Esophagus (tissue), 2 donors: ENCODE measurements around the gene ARL16. TPM values are rescaled to one million over a fixed set of nuclear protein-coding genes. Genes with fewer than 3 reads are reported as not detected.

Experiments used
- H3K27ac ChIP-seq, 2 donors: one replicate each; pipeline ENCODE4 v1.5.1; 2013; ENCODE audit warnings: low read depth in 2 of 2, mild to moderate bottlenecking in 2 of 2, inconsistent platforms in 1 of 2, low read length in 1 of 2, moderate library complexity in 1 of 2
- H3K27me3 ChIP-seq, 2 donors: one replicate each; pipeline ENCODE4 v1.6.1; 2013; ENCODE audit warnings: low read length in 2 of 2, control low read depth in 1 of 2, mild to moderate bottlenecking in 1 of 2; ENCODE audit not compliant: insufficient read depth in 2 of 2, control insufficient read depth in 1 of 2
- H3K36me3 ChIP-seq, 2 donors: one replicate each; pipeline ENCODE4 v1.6.1; 2013; ENCODE audit warnings: low read length in 1 of 2; ENCODE audit not compliant: control insufficient read depth in 2 of 2, insufficient read depth in 2 of 2
- H3K4me1 ChIP-seq, 2 donors: one replicate each; pipeline ENCODE4 v1.6.1; 2013; ENCODE audit warnings: low read length in 1 of 2; ENCODE audit not compliant: control insufficient read depth in 2 of 2, insufficient read depth in 2 of 2
- H3K4me3 ChIP-seq, 2 donors: one replicate each; pipeline ENCODE4 v1.5.1; 2013; ENCODE audit warnings: low read length in 2 of 2, mild to moderate bottlenecking in 2 of 2, low read depth in 1 of 2, moderate library complexity in 1 of 2
- H3K9me3 ChIP-seq, 2 donors: one replicate each; pipeline ENCODE4 v1.6.1; 2013; ENCODE audit warnings: mild to moderate bottlenecking in 2 of 2, low read depth in 1 of 2, low read length in 1 of 2, moderate library complexity in 1 of 2; ENCODE audit not compliant: control insufficient read depth in 2 of 2, insufficient read depth in 1 of 2
- WGBS, 2 donors: extraction: QIAGEN DNeasy Blood & Tissue Kit; methylation state at CpG; one replicate each; pipeline ENCODE4 v1.1.7; 2013; 5-methylcytosine and 5-hydroxymethylcytosine counted together
- polyA plus RNA-seq, 2 donors: library from polyadenylated mRNA; stranded (reverse); fragments of 200-250 nt; gene quantifications; one replicate each; pipeline ENCODE4 v1.2.3, GENCODE V29; 2013
- donor health status: healthy with polysubstance abuse.
- donor health status: Bipolar disorder and iron deficiency.

ARL16 gene, protein sequence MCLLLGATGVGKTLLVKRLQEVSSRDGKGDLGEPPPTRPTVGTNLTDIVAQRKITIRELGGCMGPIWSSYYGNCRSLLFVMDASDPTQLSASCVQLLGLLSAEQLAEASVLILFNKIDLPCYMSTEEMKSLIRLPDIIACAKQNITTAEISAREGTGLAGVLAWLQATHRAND
- polyA plus RNA-seq = 10 to 100 TPM; 36.2 to 53.9 TPM

DNA sequence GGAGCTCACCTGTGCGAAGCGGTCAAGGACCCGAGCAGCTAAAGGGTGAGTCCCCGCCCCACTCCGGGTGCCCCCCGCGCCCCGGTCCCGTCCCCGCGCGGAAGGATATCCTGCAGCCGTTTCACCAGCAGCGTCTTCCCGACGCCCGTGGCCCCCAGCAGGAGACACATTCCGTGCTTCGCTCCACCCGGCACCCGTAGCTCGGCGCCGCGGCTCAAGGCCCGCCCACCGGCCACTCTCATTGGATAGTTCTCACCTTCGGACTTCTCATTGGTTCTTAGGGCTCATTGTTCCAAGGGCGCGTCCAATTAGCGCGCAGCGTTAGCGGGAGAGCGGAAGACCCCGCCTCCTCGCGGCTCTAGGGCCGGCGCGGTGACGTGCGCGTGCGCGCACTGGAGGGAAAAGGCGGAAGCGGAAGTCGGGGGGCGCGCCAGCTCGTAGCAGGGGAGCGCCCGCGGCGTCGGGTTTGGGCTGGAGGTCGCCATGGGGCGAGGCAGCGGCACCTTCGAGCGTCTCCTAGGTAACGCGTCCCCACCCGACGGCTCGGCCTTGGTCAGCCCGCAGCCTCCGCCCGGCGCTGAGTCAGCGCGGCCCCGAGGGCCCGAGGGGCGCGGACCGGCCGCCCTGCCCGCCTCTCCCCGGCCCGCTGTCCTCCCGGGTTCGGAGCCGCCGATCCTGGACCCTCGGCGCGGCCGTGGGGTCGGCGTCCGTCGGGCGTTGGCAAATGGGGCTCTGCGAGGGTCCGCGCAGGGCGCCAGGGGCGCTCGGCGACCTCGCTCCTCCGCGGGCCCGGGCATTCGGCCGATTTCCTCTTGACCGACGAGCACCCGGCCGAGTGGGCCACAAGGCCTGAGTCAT is at the start of gene ARL16, which contains the start of gene HGS:
ARL16 (minus strand) TSS at position 214 of the 858 bp plus-strand sequence; CDS start at position 170, 44 bp downstream.
HGS (plus strand) TSS at position 428 of the 858 bp plus-strand sequence; CDS start at position 484, 56 bp downstream.
- Histone ChIP-seq H3K9me3 (no peaks in the 10 kb centered on the region), H3K4me1 (peaks cover under 1 to 22% of the 10 kb centered on the region in 2 donors), H3K27ac (peak within 1 kb of the TSS; percentile 91 to 96), H3K36me3 (peaks cover 0 to 30% of the 10 kb centered on the region in 2 donors), H3K4me3 (peak within 1 kb of the TSS; percentile 87 to 97), H3K27me3 (no peaks in the 10 kb centered on the region)
- WGBS, 2 donors = 1% methylated on average over 108 to 112 of the region's 112 CpGs

DNA sequence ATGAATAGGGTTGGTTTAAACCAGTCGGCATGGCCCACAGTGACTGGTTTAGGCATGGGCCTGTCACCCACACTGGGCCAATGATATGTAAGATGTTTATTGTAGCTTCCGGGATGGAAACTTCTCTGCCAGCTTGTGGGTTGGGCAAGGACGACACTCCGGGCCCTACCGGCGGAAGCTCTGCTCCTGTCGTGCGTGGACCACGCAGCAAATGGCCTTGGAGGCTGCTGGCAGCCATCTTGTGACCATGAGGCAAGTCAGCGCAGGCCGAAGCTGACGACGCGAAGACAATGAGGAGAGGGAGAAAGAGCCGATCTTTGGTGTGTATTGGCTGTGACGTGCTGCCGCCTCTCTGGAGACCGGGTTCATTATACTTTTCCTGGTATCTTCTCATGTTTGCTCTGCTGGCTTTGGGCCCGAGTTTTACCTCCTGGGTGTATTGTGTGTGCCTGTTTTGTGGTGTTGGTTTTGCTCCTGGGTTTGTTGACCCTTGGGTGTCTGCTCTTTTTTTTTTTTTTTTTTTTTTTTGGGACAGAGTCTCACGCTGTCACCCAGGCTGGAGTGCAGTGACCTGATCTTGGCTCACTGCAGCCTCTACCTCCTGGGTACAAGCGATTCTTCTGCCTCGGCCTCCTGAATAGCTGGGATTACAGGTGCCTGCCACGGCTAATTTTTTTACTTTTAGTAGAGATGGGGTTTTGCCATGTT is 43.9 kb upstream of the ARL16 start:
- WGBS, 2 donors = 53 to 60% methylated on average over 23 of the region's 23 CpGs
- peaks cover 0 to 9% of the 10 kb centered on the region in 2 donors for H3K4me1 ChIP-seq
- peak overlapping the region; percentile 49 to 62 for H3K27ac ChIP-seq
- no peaks in the 10 kb centered on the region for H3K36me3 ChIP-seq
- no peaks in the 10 kb centered on the region for H3K9me3 ChIP-seq
- no peak overlapping the region for H3K4me3 ChIP-seq
- H3K27me3 ChIP-seq = no peaks in the 10 kb centered on the region

DNA sequence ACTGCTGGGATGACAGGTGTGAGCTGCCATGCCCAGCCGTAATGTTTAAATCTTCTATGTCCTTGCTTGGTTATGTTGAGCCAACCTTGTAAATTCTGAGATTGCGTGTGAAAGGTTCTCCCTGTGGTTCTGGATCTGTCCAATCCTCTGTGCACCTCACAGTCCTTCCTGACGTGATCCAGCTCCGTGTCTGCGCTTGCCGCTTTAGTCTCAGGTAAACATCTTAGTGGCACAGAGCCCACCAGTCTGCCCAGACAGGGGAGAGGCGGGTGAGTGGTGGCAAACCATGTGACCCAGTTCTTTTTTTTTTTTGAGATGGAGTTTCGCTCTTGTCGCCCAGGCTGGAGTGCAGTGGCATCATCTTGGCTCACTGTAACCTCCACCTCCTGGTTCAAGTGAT is 42.4 kb upstream of the ARL16 start:
- peaks cover 0 to 14% of the 10 kb centered on the region in 2 donors for H3K4me1 ChIP-seq
- 42 to 47% methylated on average over 9 of the region's 9 CpGs for WGBS, 2 donors
- H3K27ac ChIP-seq = peak overlapping the region; percentile 49 to 66
- H3K9me3 ChIP-seq = no peaks in the 10 kb centered on the region
- H3K4me3 ChIP-seq = no peak overlapping the region
- no peaks in the 10 kb centered on the region for H3K27me3 ChIP-seq
- peaks cover 0 to under 1% of the 10 kb centered on the region in 2 donors for H3K36me3 ChIP-seq

DNA sequence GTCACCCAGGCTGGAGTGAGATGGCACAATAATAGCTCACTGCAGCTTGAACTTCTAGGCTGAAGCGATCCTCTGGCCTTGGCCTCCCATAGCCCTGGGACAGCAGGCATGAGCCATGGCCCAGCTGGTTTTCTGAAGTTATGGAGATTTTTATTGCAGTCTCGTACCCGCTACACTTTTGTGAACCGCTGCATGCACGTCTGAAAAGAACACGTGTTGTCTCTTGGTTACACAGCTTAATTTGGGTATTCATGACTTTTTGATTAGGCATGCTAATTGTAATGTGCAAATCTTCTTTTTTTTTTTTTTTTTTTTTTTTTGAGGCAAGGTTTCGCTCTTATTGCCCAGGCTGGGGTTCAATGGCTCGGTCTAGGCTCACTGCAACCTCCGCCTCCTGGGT is 41.8 kb upstream of the ARL16 start:
- Histone ChIP-seq H3K9me3 (no peaks in the 10 kb centered on the region), H3K27ac (peak overlapping the region; percentile 49 to 65), H3K27me3 (no peaks in the 10 kb centered on the region), H3K36me3 (peaks cover 0 to 6% of the 10 kb centered on the region in 2 donors), H3K4me1 (peaks cover 0 to 14% of the 10 kb centered on the region in 2 donors), H3K4me3 (no peak overlapping the region)
- WGBS, 2 donors = 75 to 80% methylated on average over 9 of the region's 9 CpGs

DNA sequence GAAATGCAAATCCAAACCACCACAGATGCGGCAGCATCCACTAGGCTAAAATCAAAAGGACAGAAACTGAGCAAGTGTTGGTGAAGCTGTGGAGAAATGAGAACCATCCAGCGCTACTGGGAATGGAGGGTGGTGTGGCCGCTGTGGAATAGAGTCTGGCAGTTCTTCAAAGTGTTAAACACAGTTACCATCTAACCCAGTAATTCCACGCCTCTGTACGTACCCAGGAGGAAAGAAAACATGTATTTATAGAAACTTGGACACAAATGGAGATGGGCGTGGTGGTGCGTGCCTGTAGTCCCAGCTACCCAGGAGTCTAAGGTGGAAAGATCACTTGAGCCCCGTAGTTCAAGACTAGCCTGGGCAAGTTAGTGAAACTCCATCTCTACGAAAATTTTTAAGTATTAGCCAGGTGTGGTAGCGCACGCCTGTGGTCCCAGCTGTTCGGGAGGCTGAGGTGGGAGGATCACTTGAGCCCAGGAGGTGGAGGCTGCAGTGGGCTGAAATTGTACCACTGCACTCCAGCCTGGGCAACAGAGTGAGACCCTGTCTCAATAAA is 40.1 kb upstream of the ARL16 start:
- H3K27ac ChIP-seq = peak overlapping the region; percentile 91 to 93
- peaks cover 0 to 14% of the 10 kb centered on the region in 2 donors for H3K4me1 ChIP-seq
- 31 to 35% methylated on average over 12 of the region's 12 CpGs for WGBS, 2 donors
- no peaks in the 10 kb centered on the region for H3K9me3 ChIP-seq
- no peak overlapping the region for H3K4me3 ChIP-seq
- H3K36me3 ChIP-seq = peaks cover 0 to 12% of the 10 kb centered on the region in 2 donors
- H3K27me3 ChIP-seq = no peaks in the 10 kb centered on the region

DNA sequence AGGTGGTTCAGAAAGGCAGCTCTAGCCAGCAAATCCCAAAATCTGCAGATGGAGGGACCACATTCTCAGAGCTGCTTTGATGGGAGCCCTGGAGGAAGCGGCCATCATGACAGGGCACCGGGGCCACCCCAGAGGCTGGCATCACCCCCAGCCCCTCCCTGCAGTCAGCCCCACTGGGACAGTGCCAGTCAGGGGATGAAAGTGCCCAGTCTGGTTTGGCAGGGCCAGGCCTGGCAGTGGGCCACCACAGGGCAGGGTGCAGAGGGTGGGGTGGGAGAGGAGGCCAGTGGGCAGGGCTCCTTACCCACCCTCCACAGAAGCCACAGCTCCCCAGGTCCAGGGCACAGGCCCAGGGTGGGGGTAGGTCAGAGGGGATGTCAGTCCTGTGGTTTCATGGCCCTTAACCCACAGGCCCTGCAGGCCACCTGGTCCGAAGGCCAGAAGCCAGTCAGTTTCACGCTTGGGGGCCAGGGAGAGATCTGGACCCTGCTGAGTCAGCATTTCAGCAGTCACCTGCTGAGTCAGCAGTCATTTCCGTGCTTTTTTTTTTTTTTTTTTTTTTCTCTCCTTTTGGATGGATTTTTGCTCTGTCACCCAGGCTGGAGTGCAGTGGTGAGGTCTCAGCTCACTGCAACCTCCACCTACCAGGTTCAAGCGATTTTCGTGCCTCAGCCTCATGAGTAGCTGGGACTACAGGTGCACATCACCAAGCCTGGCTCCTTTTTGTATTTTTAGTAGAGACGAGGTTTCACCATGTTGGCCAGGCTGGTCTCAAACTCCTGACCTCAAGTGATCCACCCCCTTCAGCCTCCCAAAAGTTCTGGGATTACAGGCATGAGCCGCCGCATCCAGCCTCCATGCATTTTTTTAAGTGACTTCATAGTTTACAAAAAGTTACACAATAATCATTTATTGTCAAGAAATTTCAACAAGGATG is 38.9 kb upstream of the ARL16 start:
- no peaks in the 10 kb centered on the region for H3K27me3 ChIP-seq
- peaks cover 0 to 14% of the 10 kb centered on the region in 2 donors for H3K4me1 ChIP-seq
- H3K4me3 ChIP-seq = no peak overlapping the region
- H3K9me3 ChIP-seq = no peaks in the 10 kb centered on the region
- H3K36me3 ChIP-seq = peaks cover 0 to 14% of the 10 kb centered on the region in 2 donors
- WGBS, 2 donors = 30 to 36% methylated on average over 10 of the region's 10 CpGs
- peak overlapping the region; percentile 91 to 96 for H3K27ac ChIP-seq

DNA sequence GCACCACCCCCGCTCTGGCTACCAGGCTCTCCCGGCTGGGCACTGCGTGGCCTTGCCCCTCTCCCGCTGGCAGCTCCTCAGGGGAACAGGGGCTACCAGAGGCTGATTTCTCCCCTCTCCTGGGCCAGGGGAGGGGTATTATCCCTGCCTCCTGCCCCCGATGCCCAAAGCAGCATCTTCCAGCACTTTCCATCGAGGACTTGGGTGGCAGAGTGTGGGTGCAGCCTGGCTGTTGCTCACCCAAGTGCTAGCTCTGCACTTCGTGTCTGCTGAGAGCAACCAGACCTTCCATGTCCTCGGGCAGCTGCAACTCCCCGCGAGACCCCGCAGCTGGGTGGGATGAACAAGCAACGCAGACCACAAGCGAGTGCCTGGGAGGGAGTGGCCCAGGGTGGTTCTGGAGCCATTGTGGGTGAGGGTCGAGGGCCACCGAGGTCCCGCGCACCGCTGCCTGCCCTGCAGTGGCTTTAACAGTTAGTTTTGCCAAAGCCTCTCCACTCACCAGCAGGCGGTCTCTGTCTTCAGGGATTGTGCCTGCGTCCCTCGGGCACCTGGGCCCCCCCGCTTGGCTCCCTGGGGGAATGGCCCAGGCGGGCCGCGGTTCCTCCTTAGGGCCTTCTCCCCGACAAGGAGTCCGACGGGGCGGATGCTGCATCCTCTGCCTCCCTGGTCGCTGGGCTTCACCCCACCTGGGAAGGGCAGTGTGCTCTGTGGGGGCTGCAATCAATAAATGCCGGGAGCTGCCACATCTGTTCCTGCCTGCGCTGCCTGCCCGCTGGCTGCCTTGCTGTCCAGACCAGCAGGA is 36.9 kb upstream of the ARL16 start:
- H3K27ac ChIP-seq = no peak overlapping the region
- whole genome bisulfite sequencing, 2 donors = 85 to 87% methylated on average over 33 of the region's 33 CpGs
- H3K4me3 ChIP-seq = no peak overlapping the region
- no peaks in the 10 kb centered on the region for H3K27me3 ChIP-seq
- no peaks in the 10 kb centered on the region for H3K9me3 ChIP-seq
- H3K36me3 ChIP-seq = peaks cover 0 to 31% of the 10 kb centered on the region in 2 donors
- peaks cover 0 to 14% of the 10 kb centered on the region in 2 donors for H3K4me1 ChIP-seq
